Fibroblast of pulmonary artery (primary cell): ENCODE results near the gene TMEM272.
A peak's percentile ranks its signal among the peaks of the same experiment; 100 is the strongest.
"Not testable (repeated sequence)": the region's sequence is repeated elsewhere in the genome, so short reads cannot be mapped to it uniquely, and the experiment has no call there.

Source experiments
- DNase-seq: peaks from one replicate; pipeline ENCODE4 v3.0.0-alpha.2; 2010; ENCODE audit warnings: low read depth
- H3K4me3 ChIP-seq: replicated peaks from 2 replicates; pipeline ENCODE4 v1.5.1; 2011; ENCODE audit warnings: low read depth, mild to moderate bottlenecking, control low read depth, low read length, moderate library complexity
- TF ChIP-seq, protein P1 (sequence below): IDR thresholded peaks from 2 replicates; pipeline ENCODE4 v1.5.1; 2011; ENCODE audit warnings: mild to moderate bottlenecking, control low read depth, low read length, inconsistent platforms; ENCODE audit errors: missing control alignments

The TMEM272 gene

DNA sequence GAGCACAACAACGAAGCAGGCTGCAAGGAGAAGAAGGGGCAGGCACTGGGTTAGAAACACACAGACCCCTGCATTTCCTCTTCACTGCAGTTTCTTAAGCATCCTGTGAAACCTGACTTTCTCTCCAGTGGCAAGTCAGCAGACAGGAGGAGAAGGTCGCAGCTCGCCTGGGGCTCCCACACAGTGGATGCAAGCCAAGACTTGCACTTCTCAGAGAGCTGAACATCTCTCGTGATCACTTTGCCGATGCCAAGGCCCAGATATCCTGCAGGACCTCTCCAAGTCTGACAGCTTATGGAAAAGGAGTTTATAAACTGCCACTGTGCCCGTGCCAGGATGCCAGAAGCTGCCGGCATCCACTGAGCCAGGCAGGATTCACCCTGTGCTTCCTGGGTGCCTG, 18.4 kb downstream of the TMEM272 start:
- TF ChIP-seq, protein P1, sequence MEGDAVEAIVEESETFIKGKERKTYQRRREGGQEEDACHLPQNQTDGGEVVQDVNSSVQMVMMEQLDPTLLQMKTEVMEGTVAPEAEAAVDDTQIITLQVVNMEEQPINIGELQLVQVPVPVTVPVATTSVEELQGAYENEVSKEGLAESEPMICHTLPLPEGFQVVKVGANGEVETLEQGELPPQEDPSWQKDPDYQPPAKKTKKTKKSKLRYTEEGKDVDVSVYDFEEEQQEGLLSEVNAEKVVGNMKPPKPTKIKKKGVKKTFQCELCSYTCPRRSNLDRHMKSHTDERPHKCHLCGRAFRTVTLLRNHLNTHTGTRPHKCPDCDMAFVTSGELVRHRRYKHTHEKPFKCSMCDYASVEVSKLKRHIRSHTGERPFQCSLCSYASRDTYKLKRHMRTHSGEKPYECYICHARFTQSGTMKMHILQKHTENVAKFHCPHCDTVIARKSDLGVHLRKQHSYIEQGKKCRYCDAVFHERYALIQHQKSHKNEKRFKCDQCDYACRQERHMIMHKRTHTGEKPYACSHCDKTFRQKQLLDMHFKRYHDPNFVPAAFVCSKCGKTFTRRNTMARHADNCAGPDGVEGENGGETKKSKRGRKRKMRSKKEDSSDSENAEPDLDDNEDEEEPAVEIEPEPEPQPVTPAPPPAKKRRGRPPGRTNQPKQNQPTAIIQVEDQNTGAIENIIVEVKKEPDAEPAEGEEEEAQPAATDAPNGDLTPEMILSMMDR = no peak
- peak; percentile 31 for DNase-seq

DNA sequence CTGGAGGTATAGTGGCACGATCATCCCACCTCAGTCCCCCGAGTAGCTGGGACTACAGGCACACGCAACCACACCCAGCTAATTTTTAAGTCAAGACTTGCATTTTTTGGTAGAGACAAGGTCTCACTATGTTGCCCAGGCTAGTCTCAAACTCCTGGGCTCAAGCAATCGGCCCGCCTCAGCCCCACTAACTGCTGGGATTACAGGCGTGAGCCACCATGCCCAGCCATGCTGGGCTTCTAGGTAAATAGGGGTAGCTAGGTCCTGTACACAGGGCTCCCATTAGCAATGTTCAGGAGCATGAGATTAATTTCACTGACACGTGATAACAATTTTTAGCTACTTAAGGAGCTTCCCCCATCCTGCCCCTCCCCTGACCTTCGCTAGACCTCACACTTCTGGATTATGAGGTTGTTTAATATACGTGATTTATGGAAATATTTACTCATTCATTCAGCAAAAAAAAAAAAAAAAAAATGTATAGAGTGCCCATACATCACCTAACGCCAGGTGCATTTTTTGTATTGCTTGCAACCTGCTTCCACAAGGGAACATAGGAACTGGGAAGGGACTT, 19.2 kb downstream of the TMEM272 start:
- DNase-seq = no peak
- H3K4me3 ChIP-seq = no peak overlapping the region
- TF ChIP-seq, protein P1 = no peak

More for the DNA sequence above, 18.4 kb downstream of the TMEM272 start:
- H3K4me3 ChIP-seq = no peak overlapping the region

DNA sequence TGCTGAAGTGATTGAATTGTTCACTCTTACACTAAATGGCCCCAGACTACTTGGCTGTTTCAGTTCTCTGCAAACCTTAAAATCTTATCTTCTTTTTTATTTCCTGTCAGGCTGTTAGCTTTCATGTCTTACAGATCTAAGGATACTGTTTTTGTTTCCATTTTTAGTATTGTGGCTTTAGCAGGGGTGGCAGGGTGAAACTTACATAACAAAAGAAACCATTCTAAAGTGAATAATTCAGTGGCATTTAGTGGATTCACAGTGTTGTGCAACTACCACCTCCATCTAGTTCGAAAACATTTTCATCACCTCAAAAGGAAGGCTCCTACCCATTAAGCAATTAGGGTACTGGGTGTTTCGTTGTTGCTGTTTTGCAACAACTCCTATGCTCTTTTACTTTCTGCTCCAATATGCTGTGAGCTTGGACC, 19.8 kb downstream of the TMEM272 start:
- peak; percentile 81 for DNase-seq
- TF ChIP-seq, protein P1 = no peak
- H3K4me3 ChIP-seq = no peak overlapping the region

DNA sequence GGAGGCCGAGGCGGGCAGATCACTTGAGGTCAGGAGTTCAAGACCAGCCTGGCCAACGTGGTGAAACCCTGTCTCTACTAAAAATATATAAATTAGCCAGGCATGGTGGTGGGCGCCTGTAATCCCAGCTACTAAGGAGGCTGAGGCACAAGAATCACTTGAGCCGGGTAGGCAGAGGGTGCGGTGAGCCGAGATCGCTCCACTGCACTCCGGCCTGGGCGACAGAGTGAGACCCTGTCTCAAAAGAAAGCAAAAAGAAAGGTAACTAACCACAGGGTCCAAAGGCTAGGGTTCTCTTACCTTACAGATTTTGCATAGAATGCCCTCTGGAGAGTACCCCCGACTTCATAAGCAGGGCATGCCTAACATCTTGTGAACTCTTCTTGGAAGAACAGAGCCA, 20.3 kb downstream of the TMEM272 start:
- DNase-seq, H3K4me3 ChIP-seq: not testable (repeated sequence)

DNA sequence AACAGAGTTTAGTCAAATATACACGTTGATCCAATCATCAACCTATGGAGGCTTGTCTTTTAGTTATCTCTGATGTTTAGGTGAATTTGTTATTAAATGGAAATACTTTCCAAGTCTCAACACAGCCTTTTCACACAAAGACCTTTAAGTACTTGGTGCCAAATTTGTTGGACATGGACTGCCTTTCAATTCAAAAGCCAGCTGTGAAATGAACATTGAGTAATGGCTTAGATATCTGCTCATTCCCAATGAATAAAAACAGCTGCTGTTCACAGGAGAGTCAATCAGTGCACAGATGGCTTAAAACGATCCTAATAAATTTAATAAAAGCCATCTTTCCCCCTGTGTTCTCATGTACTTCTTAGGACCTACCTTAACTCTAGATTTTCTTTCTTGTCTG, 21.1 kb downstream of the TMEM272 start:
- DNase-seq = peak; percentile 43
- H3K4me3 ChIP-seq = no peak overlapping the region

DNA sequence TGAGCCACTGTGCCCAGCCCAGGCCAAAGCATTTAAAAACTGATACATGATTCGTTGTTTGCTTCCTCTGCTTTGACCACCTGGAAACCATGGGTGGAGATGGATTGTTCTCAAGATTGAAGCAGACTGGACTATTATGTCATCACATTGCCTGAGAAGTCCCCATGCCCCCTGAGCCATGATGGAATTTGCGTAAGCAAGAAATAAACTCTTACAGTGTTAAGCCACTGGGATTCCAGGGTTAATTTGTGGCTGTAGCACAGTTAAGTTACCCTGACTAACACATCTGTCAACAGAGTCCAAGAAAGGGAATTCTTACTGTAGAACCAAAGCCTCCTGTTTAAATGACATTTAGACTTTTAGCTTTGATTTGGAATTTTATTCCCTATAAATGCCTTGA, 21.6 kb downstream of the TMEM272 start:
- no peak overlapping the region for H3K4me3 ChIP-seq
- no peak for DNase-seq
- TF ChIP-seq, protein P1 = no peak

More for the DNA sequence above, 21.1 kb downstream of the TMEM272 start:
- TF ChIP-seq, protein P1 = no peak

DNA sequence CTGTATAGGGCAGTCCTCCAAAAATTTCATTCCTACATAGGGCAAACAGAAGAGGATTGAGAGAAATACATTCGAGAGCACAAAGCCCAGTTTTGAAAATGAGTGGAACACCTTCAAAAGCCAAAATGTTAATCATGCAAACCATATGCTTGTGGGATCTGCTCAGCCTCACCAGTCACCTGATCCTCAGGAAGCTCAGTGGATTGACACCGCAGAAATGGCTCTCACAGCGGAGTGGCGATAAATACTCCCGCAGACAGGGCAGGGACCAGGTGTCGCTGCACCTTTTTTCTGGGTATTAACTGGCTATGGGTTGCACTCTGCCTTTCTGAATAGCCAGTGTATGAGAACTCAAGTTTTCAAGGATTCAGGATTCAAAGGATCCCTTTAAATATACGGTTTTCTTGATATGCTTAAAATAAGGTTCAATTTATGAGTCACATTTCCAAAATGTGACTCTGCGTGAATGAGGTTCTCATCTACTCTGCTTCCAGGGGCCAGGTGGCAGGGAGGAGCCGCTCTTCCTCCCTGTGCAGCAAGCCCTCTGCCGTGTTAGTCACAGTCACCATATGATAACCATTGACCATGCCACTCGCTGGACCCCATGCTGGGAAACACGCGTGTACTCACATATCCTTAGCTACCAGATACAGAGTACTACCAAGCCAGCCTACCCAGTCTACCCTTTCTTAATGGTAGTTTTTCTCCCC, 22.7 kb downstream of the TMEM272 start:
- H3K4me3 ChIP-seq = no peak overlapping the region
- DNase-seq = no peak
- TF ChIP-seq, protein P1 = no peak
